HT1080 (cell line): ENCODE data around the gene SVIL. TPM values are rescaled to one million over a fixed set of nuclear protein-coding genes. Genes with fewer than 3 reads are reported as not detected.
"Not testable (repeated sequence)": the region's sequence is repeated elsewhere in the genome, so short reads cannot be mapped to it uniquely, and the experiment has no call there.

ENCODE experiments used
- DNase-seq: peaks from one replicate; pipeline ENCODE4 v3.0.0-alpha.2; 2015; ENCODE audit warnings: low read depth
- total RNA-seq: library from RNA; depleted of rRNA; stranded (reverse); fragments of >200 nt; shearing (Covaris generic); gene quantifications from 2 replicates; pipeline ENCODE4 v1.2.3, GENCODE V29; 2014

SVIL gene
- total RNA-seq, 1 experiment from 2014 or later, result 8.2 TPM

DNA sequence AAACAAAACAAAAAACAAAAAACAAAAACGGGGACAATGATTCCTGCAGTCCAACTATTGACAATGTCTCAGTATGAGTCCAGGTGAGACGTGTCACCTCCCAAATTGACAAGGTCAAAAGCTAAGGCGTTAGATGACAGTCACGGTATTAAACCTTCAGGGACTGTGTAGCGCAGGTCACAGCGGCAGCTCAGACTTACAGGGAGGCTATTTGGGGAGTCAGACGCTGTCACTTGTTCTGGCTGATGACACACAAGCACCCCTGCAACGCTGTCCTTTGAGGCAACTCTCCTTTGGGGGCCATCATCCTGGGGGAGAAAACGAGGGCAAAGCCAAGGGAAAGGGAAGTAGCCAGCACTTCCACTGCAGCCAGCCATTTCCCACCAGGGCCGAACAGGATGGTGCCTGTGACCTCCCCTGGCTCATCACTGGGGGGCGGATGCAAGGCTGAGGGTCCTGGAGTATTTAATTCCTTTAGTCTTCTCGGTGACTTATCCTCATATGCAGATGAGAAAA lies 55.3 kb downstream of the SVIL start:
- no peak for DNase-seq

DNA sequence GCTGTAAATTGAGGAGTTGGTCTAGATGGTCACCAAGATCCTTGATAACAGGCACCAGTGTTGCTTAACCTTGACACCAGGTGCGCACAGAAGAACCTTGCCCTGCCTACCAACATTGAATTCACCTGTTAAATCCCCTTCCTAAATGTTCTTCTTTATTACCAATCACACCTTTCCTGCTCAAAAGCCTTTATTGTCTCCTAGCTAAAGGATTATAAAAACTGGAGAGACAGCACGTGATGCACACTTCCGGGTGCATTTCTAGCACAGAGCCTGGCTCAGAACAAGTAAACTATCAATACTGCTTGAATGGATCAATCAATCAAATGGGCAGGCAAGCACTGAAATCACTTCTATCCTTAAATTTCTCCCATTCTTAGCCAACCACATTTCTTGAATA lies 56.3 kb downstream of the SVIL start:
- no peak for DNase-seq

DNA sequence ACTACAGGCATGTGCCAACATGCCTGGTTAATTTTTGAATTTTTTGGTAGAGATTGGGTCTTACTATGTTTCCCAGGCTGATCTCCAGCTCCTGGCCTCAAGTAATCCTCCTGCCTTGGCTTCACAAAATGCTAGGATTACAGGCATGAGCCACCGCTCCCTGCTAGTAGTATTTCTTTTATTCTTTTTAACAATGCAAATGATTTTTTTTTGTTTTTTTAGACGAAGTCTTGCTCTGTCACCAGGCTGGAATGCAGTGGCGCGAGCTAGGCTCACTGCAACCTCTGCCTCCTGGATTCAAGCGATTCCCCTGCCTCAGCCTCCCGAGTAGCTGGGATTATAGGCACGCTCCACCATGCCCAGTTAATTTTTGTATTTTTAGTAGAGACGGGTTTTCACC lies 58.1 kb downstream of the SVIL start:
- peak; percentile 6 for DNase-seq

DNA sequence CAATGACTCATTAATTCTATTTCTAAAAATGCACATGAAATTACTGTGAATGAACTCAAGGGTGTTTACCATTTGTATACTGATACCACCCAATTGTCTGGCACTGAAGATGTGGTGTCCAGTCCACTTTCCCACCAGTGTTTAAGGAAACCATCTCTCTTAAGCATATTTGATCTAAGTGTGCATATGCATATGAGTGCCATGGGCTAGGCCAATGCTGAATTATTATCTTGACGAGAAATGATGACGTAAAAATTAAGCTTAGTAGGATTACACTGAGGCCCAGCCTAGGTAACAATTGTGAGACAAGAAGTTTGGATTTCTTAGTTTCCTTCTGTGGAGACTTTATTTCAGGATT lies 59.7 kb downstream of the SVIL start:
- no peak for DNase-seq

DNA sequence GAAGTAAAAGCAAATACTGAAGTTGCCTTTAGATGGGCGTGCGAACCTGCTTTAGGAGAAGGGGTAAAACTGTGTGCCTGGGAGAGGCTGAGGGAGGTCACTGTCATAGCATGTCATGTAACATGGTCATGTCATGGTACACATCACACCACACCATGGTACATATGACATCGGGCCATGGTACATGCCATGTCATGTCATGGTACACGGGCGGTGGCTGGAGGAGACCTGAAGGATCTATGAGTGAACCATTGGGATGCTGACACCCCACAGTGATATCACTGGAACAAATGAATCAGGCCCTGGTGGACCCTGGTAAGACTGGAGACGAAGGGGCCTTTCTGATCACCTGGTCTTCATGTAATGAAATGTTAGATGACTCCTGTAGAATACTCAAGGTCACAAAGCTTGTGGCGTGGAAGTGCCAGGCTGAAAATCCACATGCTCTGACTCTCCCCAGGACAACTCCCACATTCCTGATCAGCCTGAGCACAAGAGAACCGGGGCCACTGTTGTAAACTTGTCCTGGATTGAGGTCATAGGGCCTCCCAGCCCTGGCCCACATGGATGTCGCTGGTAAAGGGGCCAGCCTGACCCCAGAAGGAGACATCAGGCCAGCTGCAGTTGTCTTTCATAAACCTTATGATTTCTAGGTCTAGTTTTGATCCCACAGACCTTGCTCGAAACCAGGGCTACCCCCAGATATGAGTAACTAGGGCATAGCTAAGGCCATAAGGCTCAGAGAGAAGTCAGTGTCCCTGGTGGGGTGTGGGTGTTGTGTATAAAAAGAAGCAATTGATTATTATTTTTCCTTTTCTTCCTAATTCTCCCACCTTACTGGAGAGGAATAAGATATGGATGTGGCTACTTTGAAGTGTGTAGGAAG lies 60.3 kb downstream of the SVIL start:
- DNase-seq, result not testable (repeated sequence)

DNA sequence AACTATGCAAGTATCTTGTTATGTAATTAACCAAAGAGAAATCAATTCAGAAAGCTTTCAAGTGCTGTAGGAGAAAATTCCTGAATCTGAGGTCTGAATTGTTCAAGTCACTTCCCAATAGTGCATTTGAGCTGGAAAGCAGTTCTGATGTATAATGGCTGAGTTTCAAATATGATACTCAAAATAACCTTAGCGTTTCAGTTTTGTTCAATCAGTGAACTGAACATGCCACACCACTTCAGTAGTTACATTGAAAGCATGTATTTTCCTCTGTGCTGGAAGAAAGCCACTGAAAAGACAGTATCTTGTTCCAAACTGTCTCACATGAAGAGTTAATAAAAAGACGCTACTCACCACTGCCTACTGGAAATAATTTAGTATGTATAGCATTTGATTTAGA lies 64.5 kb downstream of the SVIL start:
- DNase-seq, result not testable (repeated sequence)

DNA sequence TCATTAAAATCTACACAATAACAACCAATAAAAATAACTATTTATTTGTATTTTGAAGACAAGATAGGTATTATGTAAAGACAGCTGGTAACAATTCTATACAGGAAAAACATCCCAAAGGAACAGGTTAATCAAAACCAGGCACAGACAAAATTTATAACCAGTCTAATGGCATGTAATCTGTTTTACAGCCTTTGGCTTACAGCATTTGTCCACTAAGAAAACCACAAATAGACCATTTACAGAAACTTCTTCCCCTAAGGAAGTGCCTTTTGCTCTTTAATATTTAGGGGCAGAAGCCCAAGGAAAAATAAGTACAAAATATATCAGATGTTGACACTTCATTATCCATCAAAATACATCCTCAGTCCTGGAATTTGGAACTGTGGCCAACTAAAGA lies 65.0 kb downstream of the SVIL start:
- no peak for DNase-seq

DNA sequence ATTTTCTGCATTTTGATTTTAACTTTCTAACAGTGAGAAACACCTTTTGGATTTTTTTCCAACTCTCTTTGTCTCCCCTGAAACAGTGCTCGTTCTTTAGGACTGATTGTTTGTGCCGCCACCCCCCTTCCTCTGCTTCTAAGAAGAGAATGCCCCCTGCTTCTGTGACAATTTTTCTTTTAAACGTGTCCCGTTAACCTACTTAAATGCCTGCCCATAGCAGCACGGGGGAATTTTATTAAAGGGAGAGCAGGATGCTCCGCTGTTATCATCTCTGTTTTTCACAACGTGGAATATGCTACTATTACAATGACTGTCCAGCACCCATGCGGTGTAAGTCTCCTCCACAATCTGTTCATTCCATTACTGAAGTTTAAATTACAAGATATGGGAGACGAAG lies 67.8 kb downstream of the SVIL start:
- no peak for DNase-seq

DNA sequence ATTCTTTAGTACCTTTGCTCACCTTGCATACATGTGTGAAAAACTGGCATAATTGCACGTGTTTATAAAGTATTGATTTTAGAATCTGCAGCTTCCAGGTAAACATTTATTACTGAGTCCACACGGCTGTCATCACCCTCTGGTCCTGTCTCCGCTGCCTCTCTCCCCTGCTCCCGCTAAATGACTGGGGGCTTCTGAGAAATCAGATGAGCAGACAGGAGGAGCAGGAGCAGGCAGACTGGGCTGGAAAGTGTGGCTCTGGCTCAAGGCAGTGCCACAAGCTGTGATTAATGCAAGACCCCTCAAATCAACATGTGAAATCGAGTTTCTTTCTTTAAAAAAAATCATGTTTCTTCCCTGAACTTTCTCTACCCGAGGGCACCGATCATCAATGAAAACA lies 68.6 kb downstream of the SVIL start:
- not testable (repeated sequence) for DNase-seq

DNA sequence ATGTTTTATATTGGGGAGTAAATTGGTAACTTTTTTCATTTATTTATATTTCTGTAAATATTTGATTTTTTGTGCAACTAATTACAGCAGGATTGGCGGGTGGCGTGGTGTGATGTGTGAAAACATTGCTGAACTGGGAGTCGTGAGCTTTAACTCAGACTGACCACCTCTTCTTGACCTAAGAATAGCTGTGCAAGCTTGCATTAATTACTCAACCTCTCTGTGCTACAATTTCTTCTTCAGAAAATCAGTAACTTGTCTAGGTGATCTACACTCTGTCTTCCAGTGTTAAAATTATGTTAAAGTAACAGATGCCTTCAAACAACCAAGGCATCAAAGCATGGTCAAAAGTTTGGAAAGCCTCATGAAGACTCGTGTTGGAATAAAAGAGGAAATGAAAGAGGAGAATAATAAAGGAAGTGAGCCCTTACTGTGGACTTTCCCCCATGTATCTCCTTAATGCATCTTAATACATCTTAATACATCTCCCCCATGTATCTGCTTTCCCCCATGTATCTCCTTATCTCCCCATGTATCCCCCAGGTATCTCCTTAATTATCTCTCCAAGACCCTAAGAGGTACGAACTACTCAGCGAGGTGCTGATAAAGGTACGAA lies 71.2 kb downstream of the SVIL start:
- DNase-seq, result no peak

DNA sequence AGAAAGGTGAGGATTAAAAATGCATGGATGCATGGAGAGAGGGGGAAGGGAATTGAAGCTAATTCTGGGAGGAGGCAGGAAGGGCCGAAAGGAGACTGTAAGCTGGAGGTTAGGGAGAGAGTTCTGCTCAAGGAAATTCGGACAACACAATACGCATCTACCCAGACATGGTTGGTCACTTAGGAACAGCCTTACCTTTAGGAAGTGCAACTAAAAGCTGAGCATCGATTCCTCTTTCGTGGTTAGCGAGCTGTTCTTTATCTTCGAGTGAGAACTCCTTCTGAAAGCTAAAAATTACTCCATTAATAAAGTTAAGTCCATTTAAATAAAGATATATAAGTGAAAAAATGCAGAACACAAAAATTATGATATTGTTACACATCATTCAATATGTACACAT lies 71.8 kb downstream of the SVIL start:
- not testable (repeated sequence) for DNase-seq

DNA sequence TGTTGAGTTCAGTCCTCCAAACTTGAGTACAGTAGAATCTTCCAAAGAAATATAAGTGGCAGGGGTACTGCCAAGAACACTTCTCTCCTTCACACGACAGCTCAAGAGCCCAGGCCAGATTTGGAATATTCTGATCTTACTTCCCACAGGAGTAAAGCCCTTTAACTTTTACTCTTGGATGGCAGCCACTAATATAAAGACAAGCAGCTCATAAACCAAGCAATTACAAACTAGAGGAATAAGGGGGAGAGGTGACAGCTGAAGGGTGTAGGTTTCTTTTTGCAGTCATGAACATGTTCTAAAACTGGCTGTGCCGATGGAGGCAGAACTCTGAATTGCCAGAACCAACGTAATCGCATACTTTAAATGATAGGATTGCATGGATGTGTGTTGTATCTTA lies 74.8 kb downstream of the SVIL start:
- no peak for DNase-seq

DNA sequence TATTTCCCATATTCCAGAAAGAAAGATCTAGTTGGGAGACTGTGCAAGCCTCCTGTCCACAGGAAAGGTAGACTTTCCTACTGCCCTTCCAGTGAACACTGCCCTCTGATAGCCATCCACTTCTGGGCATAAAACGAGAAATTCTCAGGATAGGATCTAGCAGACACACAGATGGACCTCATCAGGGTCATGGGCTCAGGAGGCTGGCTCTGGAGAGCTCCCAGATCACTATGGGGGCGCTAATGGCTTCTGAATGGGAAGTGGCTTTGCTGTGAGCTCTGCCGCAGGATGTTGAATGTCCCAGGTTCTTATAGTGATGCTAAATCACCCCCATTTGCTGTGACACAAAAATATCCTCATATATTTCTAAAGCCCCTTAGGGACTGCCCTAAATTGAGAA lies 77.1 kb downstream of the SVIL start:
- DNase-seq, result no peak

DNA sequence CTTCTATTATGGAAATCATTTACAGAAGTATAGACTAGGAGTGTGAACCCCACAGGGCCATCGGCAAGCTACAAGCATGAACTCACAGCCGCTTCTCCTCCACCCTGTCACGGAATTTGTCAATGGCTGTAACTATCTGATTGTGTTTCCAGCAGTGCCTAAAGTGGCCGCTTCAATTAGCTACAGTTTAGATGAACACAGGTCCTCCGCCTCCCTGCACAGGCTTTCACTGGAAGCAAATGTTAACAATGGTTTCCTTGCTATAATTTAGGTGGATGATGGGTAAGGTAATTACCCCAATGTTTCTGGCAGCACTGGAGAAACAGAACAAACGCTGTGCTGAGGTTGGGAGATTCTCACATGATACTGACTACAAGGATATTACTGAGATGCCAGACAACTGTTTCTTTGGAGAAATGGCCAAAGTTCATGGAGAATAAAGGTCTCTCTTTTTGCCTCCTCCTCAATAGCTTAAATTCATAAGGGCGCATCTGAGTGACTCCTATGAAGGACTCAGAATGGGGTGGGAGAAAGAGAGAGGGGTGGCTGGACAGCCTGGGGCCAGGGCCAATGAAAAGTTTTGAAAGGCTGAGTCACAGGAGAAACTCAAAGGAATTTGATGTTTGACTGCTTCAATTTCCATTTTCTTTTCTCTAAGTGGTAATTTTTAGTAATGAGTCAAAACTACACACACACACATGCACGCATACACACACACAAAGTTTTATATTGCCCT lies 78.9 kb downstream of the SVIL start:
- no peak for DNase-seq

DNA sequence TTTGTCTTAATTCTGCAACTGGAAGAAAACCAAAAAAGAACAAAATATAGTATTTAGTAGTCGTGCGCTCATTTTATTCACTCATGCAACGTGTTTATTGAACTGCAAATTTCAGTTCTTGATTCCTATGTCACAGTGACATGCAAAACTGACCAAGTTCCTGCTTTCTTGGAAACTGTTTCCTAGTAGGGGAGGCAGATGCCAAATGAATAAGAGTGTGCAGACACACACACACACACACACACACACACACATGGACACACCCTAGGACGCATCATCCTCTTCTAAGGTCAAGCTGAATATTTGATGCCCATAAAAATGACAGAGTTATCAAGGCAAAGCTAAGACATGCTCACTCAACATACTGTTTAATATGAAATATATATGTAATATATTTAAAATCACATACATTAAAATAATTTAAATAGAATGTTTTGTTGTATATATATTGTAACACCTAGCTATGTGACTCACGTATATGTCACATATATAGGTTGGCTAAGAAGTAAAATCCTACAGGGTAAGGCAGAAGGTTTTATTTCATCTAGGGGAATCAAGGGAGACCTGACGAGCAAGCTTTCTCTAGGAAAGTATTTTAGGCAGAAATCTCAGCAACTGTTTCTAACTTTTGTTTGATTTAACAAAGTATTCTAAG lies 79.6 kb downstream of the SVIL start:
- DNase-seq, result no peak

DNA sequence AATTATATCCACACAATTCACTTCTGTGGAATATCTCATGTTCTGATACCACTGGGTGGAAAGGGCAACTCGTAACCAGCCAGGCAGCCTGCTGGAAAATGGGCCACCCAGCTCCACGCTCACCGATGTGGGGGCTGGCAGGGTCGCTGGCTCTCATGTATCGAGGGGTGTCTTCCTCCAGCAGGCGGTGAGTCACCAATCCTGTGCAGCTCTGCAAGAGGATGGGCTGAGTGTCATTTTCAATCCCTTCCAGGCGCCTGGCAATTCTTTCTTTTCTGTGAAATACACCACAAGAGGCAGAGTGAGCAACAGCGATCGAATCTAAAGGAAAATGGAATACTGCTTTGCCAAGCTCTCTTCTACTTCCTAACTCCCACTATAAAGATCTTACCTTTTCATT lies 80.1 kb downstream of the SVIL start:
- peak; percentile 37 for DNase-seq

DNA sequence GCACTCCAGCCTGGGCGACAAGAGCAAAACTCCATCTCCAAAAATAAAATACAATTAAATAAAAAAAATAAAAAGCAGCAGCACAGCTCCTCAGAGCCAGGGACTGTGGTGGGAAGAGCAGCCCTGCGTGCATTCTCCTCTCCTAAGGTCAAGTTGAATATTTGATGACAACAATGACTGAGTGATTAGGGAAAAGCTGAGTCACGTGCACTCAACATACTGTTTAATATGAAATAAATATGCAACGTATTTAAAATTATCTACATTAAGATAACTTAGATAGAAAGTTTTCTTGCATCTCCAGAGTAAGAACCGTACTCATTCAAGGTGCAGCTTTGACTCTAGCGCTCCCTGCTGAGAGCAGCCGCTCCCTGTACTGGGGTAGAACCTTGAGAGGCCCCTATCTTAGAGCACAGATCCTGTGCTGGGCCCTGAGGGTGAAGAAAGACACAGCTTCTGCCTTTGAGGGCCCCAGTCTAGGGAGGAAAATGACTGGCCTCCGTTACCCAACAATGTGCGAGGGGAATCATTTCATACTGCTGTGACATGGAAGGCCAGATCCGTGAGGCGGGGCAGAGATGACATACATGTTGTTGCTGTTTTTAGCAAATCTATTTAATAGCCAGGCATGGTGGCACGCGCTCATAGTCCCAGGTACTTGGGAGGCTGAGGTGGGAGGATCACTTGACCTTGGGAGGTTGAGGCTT lies 81.1 kb downstream of the SVIL start:
- no peak for DNase-seq

DNA sequence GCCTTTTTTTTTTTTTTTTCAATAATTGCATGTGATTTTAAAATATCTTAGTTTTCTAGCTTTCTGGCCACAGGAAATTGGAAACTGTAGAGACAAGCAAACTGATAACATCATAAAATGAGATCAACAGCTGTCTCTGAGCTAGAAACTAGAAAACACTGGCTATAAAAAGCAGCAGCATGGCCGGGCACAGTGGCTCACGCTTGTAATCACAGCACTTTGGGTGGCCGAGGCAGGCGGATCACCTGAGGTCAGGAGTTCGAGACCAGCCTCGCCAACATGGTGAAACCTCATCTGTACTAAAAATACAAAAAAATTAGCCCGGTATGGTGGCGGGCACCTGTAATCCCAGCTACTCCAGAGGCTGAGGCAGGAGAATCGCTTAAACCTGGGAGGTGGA lies 81.7 kb downstream of the SVIL start:
- DNase-seq, result not testable (repeated sequence)

DNA sequence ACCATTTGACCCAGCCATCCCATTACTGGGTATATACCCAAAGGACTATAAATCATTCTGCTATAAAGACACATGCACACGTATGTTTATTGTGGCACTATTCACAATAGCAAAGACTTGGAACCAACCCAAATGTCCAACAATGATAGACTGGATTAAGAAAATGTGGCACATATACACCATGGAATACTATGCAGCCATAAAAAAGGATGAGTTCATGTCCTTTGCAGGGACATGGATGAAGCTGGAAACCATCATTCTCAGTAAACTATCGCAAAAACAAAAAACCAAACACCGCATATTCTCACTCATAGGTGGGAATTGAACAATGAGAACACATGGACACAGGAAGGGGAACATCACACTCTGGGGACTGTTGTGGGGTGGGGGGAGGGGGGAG lies 85.3 kb downstream of the SVIL start:
- DNase-seq, result not testable (repeated sequence)

DNA sequence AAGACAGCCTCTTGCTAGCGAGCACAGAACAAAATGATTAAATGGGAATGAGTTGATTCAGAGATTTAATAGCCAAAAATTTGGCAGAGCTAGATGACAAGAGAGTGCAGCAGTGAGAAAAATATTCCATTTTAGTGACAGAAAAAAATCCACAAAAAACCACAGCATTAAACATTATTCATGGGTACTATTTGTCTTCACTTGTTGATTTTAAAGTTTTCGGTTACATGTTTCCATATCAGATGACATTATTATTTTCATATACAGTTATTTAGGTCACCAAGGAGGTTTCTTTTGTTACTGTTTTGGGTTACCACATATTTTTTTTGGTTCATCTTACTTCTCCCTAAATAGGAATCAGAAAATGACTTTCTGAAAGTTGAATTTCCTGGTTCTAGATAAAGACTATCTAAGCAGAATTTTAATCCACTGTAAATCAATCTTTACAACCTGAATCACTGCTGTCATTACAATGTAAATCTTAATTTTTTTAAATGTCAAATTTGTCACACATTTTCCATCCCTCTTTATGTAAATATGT lies 87.9 kb downstream of the SVIL start:
- DNase-seq, result no peak

DNA sequence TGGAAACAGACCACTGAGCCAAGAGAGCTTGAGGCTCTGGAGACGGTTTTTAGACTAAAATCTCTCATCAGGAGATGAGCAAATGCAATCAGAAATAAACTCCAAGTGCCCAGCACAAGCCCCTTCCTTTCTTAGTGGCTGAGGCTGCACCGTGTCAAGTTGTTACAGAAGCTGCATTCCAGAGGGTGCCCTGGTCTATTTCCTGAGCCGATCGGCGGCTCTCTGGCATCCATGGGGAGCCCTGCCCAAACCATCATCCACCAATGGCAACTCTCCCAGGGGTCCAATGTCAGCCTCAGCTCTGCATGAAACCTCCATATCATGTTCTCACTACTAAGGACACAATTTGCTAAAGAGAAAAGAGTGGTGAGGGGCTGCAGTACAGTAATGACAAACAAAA lies 89.6 kb downstream of the SVIL start:
- DNase-seq, result no peak
